Pancreas (tissue), 10 donors: Measurements from ENCODE around the gene ARHGEF26. TPM values are rescaled to one million over a fixed set of nuclear protein-coding genes. Genes with fewer than 3 reads are reported as not detected.

Source experiments
- ATAC-seq, 4 donors: fragments of 200-7000 bp; cut with Tn5 transposase; one replicate each; pipeline versions ENCODE4 v1.8.0 to v1.9.1; 2020; ENCODE audit warnings: mild to moderate bottlenecking in 4 of 4, moderate library complexity in 4 of 4
- DNase-seq, 6 donors: peaks; one replicate each; pipeline ENCODE4 v3.0.0-alpha.2; 2020
- FAIRE-seq: peaks from 2 replicates; lab custom pipeline; 2012; peaks lifted over from hg19 to GRCh38; lab: Jason Lieb, UNC
- H3K27ac ChIP-seq, 4 donors: fragments of 200-600 bp; sonication (generic); 1 replicate in 3 of 4; 2 replicates in 1 of 4; pipeline versions ENCODE4 v1.5.0 to v1.8.0; 2020
- H3K27me3 ChIP-seq, 4 donors: fragments of 200-600 bp; one replicate each; pipeline ENCODE4 v1.8.0; 2021
- H3K36me3 ChIP-seq, 3 donors: fragments of 200-600 bp; sonication (generic) in 1 of 3; one replicate each; pipeline versions ENCODE4 v1.5.0 to v1.8.0; 2020 to 2021
- H3K4me1 ChIP-seq, 3 donors: fragments of 200-600 bp; one replicate each; pipeline ENCODE4 v1.8.0; 2021
- H3K4me3 ChIP-seq, 4 donors: fragments of 200-600 bp; sonication (generic) in 2 of 4; one replicate each; pipeline versions ENCODE4 v1.5.0 to v1.8.0; 2020 to 2021
- H3K9me3 ChIP-seq, 4 donors: fragments of 200-600 bp; one replicate each; pipeline ENCODE4 v1.8.0; 2021
- CTCF ChIP-seq, 4 donors: fragments of 200-600 bp; sonication (generic) in 3 of 4; IDR thresholded peaks; one replicate each; pipeline versions ENCODE4 v1.5.0 to v1.8.0; 2021; ENCODE audit warnings: antibody characterized with exemption in 4 of 4
- WGBS, 2 donors: extraction: QIAGEN DNeasy Blood & Tissue Kit; methylation state at CpG; one replicate each; pipeline ENCODE4 v1.1.7; 2013; 5-methylcytosine and 5-hydroxymethylcytosine counted together
- intact Hi-C, 3 donors: fragments of 100-400 bp; cut with DNase I; formaldehyde crosslinking; loops; one replicate each; pipeline versions ENCODE4 v1.11.1 to v1.14.2; 2022
- polyA plus RNA-seq, 2 donors: library from polyadenylated mRNA; stranded (reverse); fragments of 200-250 nt; gene quantifications; one replicate each; pipeline ENCODE4 v1.2.3, GENCODE V29; 2013
- total RNA-seq, 6 donors: library from RNA; stranded (reverse); fragmentation: NEBNext Ultra II Directional in 4 of 6; extraction: Animal tissue kit (Norgen Biotek cat#: 25700) in 4 of 6; gene quantifications; one replicate each; pipeline versions ENCODE4 v1.2.1 to v1.2.4, GENCODE V29; 2021 to 2023
- donor health status: healthy with polysubstance abuse.
- donor health status: DM: no; HTN: no; CAD: no; lungs with moderate emphysema.
- donor health status: DM: no; HTN: no; CAD: no.
- donor health status: control.
- donor health status: control.
- donor health status: Bipolar disorder and iron deficiency.
- donor health status: DM: yes; HTN: yes; CAD: no.
- donor health status: DM: no; HTN: no; CAD: no.
- donor health status: DM: no; HTN: no; CAD: no.
- donor health status: DM: yes; HTN: yes; CAD: no.

The ARHGEF26 gene
- total and polyA plus RNA-seq, 8 donors, result 2.7 to 6.5 (median 4.9) TPM

- intact Hi-C loops, result loop anchor here in 2 of 3 donors (5.0 kb wide), 1 partner anchor 156 kb away; no protein-coding TSS in a partner anchor
- peak; percentile 96 to 100 (median 98) for ATAC-seq
- Histone ChIP-seq H3K36me3 (peaks cover 0 to 15% (median 8%) of the 10 kb centered on the region in 3 donors), H3K27ac (no peak overlapping the region), H3K4me3 (no peak overlapping the region), H3K9me3 (no peaks in the 10 kb centered on the region), H3K4me1 (peaks cover 0 to 6% (median 0%) of the 10 kb centered on the region in 3 donors), H3K27me3 (no peaks in the 10 kb centered on the region)
- peak; percentile 77 to 97 (median 90) for DNase-seq
- peak; percentile 65 to 83 (median 74) for TF ChIP-seq CTCF (IDR thresholded peaks at IDR 0.05)
- WGBS, 2 donors, result 1 to 2% methylated on average over 11 of the region's 11 CpGs
- peak; percentile 80 for FAIRE-seq
These were observed 131.8 kb downstream of the ARHGEF26 start for GRCh38 chr3:154252759-154253638.

GRCh38 chr3:154254527-154254926 lies 133.3 kb downstream of the ARHGEF26 start:
- intact Hi-C loops, result loop anchor here in 2 of 3 donors (5.0 kb wide), 1 partner anchor 157 kb away; no protein-coding TSS in a partner anchor
- WGBS, 2 donors, result 76 to 81% methylated on average over 8 of the region's 8 CpGs
- Histone ChIP-seq H3K36me3 (peaks cover 0 to 15% (median 13%) of the 10 kb centered on the region in 3 donors), H3K4me1 (no peaks in the 10 kb centered on the region), H3K9me3 (no peaks in the 10 kb centered on the region), H3K27ac (no peak overlapping the region), H3K4me3 (no peak overlapping the region), H3K27me3 (no peaks in the 10 kb centered on the region)
- no peak for TF ChIP-seq CTCF (IDR thresholded peaks at IDR 0.05)
- ATAC-seq (no peak), DNase-seq (no peak), FAIRE-seq (no peak)

GRCh38 chr3:154273381-154273780 lies 152.2 kb downstream of the ARHGEF26 start:
- FAIRE-seq, result no peak
- 50 to 51% methylated on average over 2 of the region's 2 CpGs for WGBS, 2 donors

GRCh38 chr3:154274348-154274747 lies 153.2 kb downstream of the ARHGEF26 start:
- H3K4me3 ChIP-seq, result no peak overlapping the region
- no peaks in the 10 kb centered on the region for H3K9me3 ChIP-seq
- no peaks in the 10 kb centered on the region for H3K27me3 ChIP-seq
- H3K27ac ChIP-seq, result no peak overlapping the region
- no peak for TF ChIP-seq CTCF (IDR thresholded peaks at IDR 0.05)
- ATAC-seq (no peak), DNase-seq (no peak), FAIRE-seq (no peak)
- H3K36me3 ChIP-seq, result peaks cover 0 to 26% (median 5%) of the 10 kb centered on the region in 3 donors
- WGBS, 2 donors, result 25 to 27% methylated on average over 2 of the region's 2 CpGs
- intact Hi-C loops, result no loop called here
- H3K4me1 ChIP-seq, result no peaks in the 10 kb centered on the region

More at GRCh38 chr3:154273381-154273780, 152.2 kb downstream of the ARHGEF26 start:
- DNase-seq (no peak), ATAC-seq (no peak)
- intact Hi-C loops, result no loop called here
- Histone ChIP-seq H3K9me3 (no peaks in the 10 kb centered on the region), H3K4me1 (no peaks in the 10 kb centered on the region), H3K27ac (no peak overlapping the region), H3K36me3 (peaks cover 0 to 21% (median 5%) of the 10 kb centered on the region in 3 donors), H3K27me3 (no peaks in the 10 kb centered on the region), H3K4me3 (no peak overlapping the region)
- TF ChIP-seq CTCF (IDR thresholded peaks at IDR 0.05), result no peak
